AG10803 (cell line): ENCODE data around the gene EPN3.

Experiments used
- DNase-seq: peaks from one replicate; pipeline ENCODE4 v3.0.0; 2010; ENCODE audit warnings: low read depth
- H3K4me3 ChIP-seq: 2 replicates; pipeline ENCODE4 v1.5.1; 2011; ENCODE audit warnings: mild to moderate bottlenecking, low read length, control low read depth
- CTCF ChIP-seq: conservative IDR thresholded peaks from 2 replicates; pipeline ENCODE4 v1.5.1; 2011; ENCODE audit warnings: mild to moderate bottlenecking, low read length, control low read depth, inconsistent platforms

EPN3 gene

GRCh38 chr17:50492214-50492613 is 40.3 kb upstream of the EPN3 start:
- no peak for DNase-seq
- no peak for TF ChIP-seq CTCF
- no peak overlapping the region for H3K4me3 ChIP-seq

GRCh38 chr17:50493744-50494143 is 38.8 kb upstream of the EPN3 start:
- no peak for DNase-seq
- no peak for TF ChIP-seq CTCF
- H3K4me3 ChIP-seq, result no peak overlapping the region

- no peak for DNase-seq
- no peak overlapping the region for H3K4me3 ChIP-seq
- no peak for TF ChIP-seq CTCF
Observed at GRCh38 chr17:50495217-50495823, 37.2 kb upstream of the EPN3 start.

GRCh38 chr17:50495918-50496317 is 36.6 kb upstream of the EPN3 start:
- no peak for TF ChIP-seq CTCF
- DNase-seq, result peak; percentile 43
- no peak overlapping the region for H3K4me3 ChIP-seq

GRCh38 chr17:50498021-50498874 is 34.3 kb upstream of the EPN3 start:
- DNase-seq, result no peak
- H3K4me3 ChIP-seq, result no peak overlapping the region
- no peak for TF ChIP-seq CTCF

- H3K4me3 ChIP-seq, result no peak overlapping the region
- TF ChIP-seq CTCF, result no peak
- DNase-seq, result no peak
Observed at GRCh38 chr17:50499270-50499669, 33.3 kb upstream of the EPN3 start.

GRCh38 chr17:50499721-50500120 is 32.8 kb upstream of the EPN3 start:
- H3K4me3 ChIP-seq, result no peak overlapping the region
- TF ChIP-seq CTCF, result no peak
- DNase-seq, result no peak
